ENCODE data around the gene CYP19A1. TPM values are rescaled to one million over a fixed set of nuclear protein-coding genes. Genes with fewer than 3 reads are reported as not detected.
"Not testable (repeated sequence)": the region's sequence is repeated elsewhere in the genome, so short reads cannot be mapped to it uniquely, and the experiment has no call there.

CYP19A1 gene
- total RNA-seq, 2 experiments from 2014 or later, result not detected

DNA sequence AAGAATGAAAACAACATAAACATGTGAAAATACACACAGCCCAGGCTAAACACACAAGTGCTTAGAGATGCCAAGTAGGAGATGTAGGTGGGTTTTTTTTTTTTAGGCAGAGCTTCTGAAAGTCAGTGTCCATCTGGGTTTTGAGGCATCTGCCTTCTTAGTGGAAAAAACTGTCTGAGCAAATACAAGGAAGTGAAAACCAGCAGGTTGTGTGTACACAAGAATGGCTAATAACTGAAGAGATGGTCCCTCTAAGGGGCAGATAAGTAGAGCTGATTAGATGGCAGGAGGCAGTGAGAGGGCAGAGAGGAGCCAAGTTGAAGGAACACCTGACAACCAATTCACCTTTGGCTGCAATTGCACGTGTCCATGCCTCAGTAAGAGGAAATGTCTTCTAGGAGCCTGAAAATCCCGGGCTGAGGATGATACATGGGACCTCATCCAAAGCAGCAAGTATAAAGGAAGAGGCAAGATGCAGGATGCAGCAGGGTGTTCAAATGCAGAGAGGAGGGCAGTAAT lies 34.9 kb downstream of the CYP19A1 start:
- no peaks in the 10 kb centered on the region for H3K9me3 Mint-ChIP-seq (ENCODE audit: insufficient read depth)
- H3K27ac Mint-ChIP-seq, result no peak overlapping the region
- CTCF ChIA-PET, result no interaction called here
- POLR2A ChIA-PET, result no interaction called here
- peaks cover 15% of the 10 kb centered on the region for H3K27me3 Mint-ChIP-seq (ENCODE audit: low read depth)
- ATAC-seq (no peak), DNase-seq (no peak)
- H3K36me3 Mint-ChIP-seq (ENCODE audit: low read depth), result no peaks in the 10 kb centered on the region
- no peak overlapping the region for H3K4me3 Mint-ChIP-seq
- no peaks in the 10 kb centered on the region for H3K4me1 Mint-ChIP-seq (ENCODE audit: low read depth)

DNA sequence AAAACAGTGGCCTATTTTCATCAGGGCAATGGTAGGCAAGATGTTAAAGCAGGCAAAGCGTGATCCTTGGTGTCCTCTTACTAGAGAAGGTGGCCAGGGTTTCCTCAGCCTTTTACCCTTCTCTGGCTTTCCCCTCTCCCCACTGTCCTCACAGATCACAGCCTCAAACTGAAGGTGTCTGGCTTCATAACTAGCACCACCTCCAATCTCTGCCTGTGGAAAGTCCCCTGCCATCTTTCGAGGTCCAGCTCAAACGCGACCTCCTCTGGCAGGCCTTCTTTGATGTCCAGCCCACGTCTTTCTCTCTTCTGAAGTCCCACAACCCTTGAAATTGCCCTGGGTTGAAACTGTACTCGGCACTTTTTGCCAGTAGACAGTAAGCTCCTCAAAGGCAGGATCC lies 35.9 kb downstream of the CYP19A1 start:
- no peak for DNase-seq
- CTCF ChIA-PET, result no interaction called here
- H3K9me3 Mint-ChIP-seq (ENCODE audit: insufficient read depth), result no peaks in the 10 kb centered on the region
- H3K4me1 Mint-ChIP-seq (ENCODE audit: low read depth), result no peaks in the 10 kb centered on the region
- no peak for ATAC-seq
- no peak overlapping the region for H3K27ac Mint-ChIP-seq
- H3K27me3 Mint-ChIP-seq (ENCODE audit: low read depth), result peaks cover 19% of the 10 kb centered on the region
- POLR2A ChIA-PET, result no interaction called here
- no peaks in the 10 kb centered on the region for H3K36me3 Mint-ChIP-seq (ENCODE audit: low read depth)
- no peak overlapping the region for H3K4me3 Mint-ChIP-seq

DNA sequence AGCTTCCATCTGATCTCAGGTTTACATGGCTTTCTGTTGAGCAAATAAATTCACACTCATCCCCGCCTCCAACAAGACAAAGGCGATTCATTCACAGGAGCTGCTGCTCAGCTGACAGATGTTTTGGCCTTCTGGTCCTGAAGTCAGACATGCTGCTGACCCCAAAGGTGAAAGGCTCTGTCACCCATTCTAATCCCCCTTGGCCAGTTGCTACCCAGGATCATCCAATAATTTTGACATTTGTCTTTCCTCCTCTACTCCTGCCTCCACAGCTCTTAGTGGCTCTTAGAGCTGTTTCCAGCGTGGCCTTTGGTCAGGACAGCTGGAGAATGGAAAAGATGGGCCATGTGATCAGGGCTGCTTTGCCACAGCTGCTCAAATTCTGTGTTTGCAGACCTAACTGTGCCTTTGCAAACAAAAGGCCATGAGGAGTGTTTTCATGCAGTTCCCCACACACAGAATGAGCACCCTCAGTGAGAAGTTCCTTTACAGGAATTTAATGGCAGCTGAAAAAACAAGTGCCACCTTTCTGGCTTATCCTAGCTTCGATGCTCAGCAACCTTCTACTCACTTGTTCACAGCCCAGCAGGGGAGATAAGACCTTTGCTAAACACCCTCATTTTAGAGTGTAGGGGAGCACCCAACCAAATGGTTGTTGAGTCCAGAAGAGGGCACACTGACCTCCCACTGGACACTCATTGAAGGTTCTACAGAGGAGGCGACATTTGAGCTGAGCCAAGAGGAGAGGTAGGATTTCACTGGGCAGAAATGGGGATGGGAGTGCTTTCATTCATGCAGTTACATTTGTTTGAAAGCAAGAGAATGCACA lies 39.0 kb downstream of the CYP19A1 start:
- Mint-ChIP-seq H3K4me1 (ENCODE audit: low read depth) (no peaks in the 10 kb centered on the region), H3K27ac (no peak overlapping the region), H3K4me3 (no peak overlapping the region), H3K27me3 (ENCODE audit: low read depth) (peaks cover 17% of the 10 kb centered on the region), H3K9me3 (ENCODE audit: insufficient read depth) (no peaks in the 10 kb centered on the region), H3K36me3 (ENCODE audit: low read depth) (no peaks in the 10 kb centered on the region)
- DNase-seq (no peak), ATAC-seq (no peak)
- CTCF ChIA-PET, result interaction anchor here (1.3 kb wide), 1 partner anchor 18 kb away, joined by 4 read pairs; no protein-coding TSS in a partner anchor
- POLR2A ChIA-PET, result no interaction called here

DNA sequence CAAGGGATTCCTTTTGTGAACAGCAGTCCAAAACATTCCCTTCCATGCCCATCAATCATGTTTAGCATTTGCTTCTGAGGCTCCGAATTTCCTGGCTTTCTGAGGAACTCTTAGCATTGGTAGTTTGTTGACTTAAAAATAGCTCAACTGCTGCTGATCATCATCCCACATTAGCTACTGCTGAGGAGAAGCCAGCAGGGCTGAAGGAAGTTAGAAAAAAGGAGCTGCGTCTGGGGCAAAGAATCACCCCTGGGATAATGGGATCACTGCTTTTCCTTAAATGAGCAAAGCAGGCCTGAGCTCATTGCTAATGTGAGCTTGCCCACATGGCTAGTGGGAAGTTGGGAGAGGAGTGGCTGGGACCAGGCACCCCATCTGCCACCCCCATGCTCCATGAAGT lies 39.8 kb downstream of the CYP19A1 start:
- Mint-ChIP-seq H3K4me3 (no peak overlapping the region), H3K27me3 (ENCODE audit: low read depth) (peaks cover 14% of the 10 kb centered on the region), H3K27ac (no peak overlapping the region), H3K4me1 (ENCODE audit: low read depth) (no peaks in the 10 kb centered on the region), H3K9me3 (ENCODE audit: insufficient read depth) (no peaks in the 10 kb centered on the region), H3K36me3 (ENCODE audit: low read depth) (no peaks in the 10 kb centered on the region)
- ATAC-seq (no peak), DNase-seq (no peak)
- ChIA-PET CTCF (interaction anchor here (0.6 to 1.3 kb wide), 2 partner anchors 12 to 17 kb away, joined by 3 to 4 read pairs; no protein-coding TSS in a partner anchor), POLR2A (no interaction called here)

DNA sequence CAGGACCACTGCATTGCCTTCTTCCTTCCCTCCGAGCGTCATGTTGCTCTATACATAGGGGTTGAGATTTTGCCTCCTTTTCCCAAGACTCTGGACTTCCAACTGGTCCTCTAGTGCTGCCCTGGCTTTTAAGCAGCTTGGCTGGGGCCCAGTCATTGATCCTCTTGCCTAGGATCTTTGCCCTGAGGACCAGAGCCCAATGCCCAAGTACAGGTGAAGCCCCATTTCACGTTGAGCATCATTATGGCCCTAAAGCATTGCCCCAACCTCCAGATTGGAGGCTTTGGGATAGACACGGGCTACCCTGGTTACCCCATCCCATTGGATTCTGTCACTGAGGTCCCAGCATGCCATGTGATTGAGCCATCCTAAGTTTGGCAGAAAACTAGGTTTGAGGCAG lies 47.7 kb downstream of the CYP19A1 start:
- ATAC-seq (no peak), DNase-seq (no peak)
- ChIA-PET CTCF (no interaction called here), POLR2A (no interaction called here)
- Mint-ChIP-seq H3K4me3 (no peak overlapping the region), H3K27ac (no peak overlapping the region), H3K27me3 (ENCODE audit: low read depth) (no peaks in the 10 kb centered on the region), H3K36me3 (ENCODE audit: low read depth) (no peaks in the 10 kb centered on the region), H3K9me3 (ENCODE audit: insufficient read depth) (no peaks in the 10 kb centered on the region), H3K4me1 (ENCODE audit: low read depth) (no peaks in the 10 kb centered on the region)

DNA sequence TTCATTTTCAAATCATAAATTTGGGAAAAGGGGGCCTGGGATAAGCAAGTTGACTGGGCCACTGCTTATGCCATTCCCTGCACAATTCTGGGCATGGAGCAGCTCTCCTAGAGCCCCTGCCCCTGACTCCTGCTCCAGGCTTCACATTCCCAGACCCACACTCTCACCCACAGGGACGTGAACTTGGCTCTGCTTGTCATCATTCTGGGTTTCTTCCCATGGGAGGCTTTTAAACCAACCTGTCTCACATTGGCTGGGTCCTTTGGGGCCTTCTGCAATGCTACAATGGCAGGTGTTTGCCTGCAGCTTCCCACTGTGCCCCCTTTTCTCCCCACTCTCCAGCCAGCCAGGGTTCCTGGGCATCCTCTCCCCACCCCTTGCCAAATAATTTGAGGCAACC lies 49.1 kb downstream of the CYP19A1 start:
- CTCF ChIA-PET, result interaction anchor here (1.2 kb wide), 1 partner anchor 126 kb away, joined by 4 read pairs; no protein-coding TSS in a partner anchor
- Mint-ChIP-seq H3K36me3 (ENCODE audit: low read depth) (no peaks in the 10 kb centered on the region), H3K4me3 (no peak overlapping the region), H3K27me3 (ENCODE audit: low read depth) (no peaks in the 10 kb centered on the region), H3K4me1 (ENCODE audit: low read depth) (no peaks in the 10 kb centered on the region), H3K27ac (no peak overlapping the region), H3K9me3 (ENCODE audit: insufficient read depth) (no peaks in the 10 kb centered on the region)
- POLR2A ChIA-PET, result no interaction called here
- ATAC-seq (no peak), DNase-seq (no peak)

DNA sequence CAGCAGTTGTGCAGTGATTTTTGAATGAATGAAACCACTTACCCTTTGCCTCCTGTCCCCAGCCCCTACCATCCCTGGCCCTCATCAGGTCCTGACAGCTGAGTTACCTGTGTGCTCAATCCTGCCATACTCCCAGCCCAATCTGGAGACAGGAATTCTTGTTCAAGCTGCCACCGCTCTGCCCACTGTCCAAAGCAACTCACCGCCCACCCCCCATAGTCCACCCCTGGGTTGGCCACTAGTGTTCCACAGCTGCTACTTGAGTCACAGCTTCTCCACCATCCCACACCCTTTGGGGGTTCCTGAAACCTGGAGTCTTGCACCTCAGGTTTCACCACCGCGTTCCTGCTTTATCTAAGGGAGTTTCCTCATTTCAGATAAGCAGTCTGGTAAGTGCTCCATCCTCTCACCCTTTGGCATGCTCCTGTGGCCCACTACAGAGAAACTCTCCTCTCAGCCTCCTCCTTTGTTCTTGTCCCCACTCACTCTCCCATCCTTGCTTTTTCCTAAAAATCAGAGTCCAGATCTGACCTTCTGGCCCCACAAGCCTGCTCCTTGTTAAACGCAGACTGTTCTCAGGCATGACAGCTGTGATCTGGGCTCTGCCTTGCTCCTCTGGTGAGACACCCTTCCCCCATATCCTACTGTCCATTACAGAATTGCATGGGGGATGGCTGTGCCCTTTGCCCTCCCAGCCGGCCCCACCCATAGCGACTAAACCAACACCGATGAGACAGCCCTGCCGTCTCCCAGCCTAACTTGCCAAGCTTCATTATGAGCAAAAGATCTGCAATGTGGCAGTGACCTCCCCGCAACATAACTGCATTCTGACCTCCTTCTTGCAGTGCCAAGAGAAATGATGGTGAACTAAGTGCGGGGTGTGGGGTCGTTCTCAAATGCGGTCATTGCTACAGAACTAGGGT lies 50.0 kb downstream of the CYP19A1 start:
- POLR2A ChIA-PET, result no interaction called here
- Mint-ChIP-seq H3K27ac (no peak overlapping the region), H3K27me3 (ENCODE audit: low read depth) (no peaks in the 10 kb centered on the region), H3K9me3 (ENCODE audit: insufficient read depth) (no peaks in the 10 kb centered on the region), H3K36me3 (ENCODE audit: low read depth) (no peaks in the 10 kb centered on the region), H3K4me1 (ENCODE audit: low read depth) (no peaks in the 10 kb centered on the region), H3K4me3 (no peak overlapping the region)
- CTCF ChIA-PET, result interaction anchor here (1.2 kb wide), 1 partner anchor 125 kb away, joined by 4 read pairs; no protein-coding TSS in a partner anchor
- DNase-seq (no peak), ATAC-seq (no peak)

DNA sequence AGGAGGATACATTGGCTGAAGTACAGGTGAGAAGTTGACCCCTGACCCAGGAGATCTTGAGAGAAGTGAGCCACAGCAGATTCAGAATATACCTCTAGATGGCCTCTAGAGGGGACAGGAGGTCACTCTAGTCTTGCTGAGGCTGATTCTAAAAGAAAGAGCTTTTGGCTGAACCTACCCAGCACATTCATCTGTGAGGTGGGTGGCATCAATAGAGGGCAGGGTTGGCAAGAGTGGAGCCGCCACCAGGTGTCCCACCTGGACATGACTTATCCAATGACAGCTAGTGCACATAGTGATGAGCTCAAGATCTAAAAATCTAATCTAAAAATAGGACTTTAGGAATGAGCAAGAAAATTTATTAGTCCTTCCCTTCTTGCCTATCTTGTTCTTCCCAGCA lies 51.6 kb downstream of the CYP19A1 start:
- H3K4me3 Mint-ChIP-seq, result no peak overlapping the region
- H3K36me3 Mint-ChIP-seq (ENCODE audit: low read depth), result no peaks in the 10 kb centered on the region
- no peak for ATAC-seq
- no peak overlapping the region for H3K27ac Mint-ChIP-seq
- peaks cover 5% of the 10 kb centered on the region for H3K4me1 Mint-ChIP-seq (ENCODE audit: low read depth)
- DNase-seq, result no peak
- H3K9me3 Mint-ChIP-seq (ENCODE audit: insufficient read depth), result no peaks in the 10 kb centered on the region
- ChIA-PET CTCF (interaction anchor here (0.9 to 1.0 kb wide), 3 partner anchors 12 to 212 kb away, joined by 3 to 4 read pairs (median 3); no protein-coding TSS in a partner anchor), POLR2A (no interaction called here)
- H3K27me3 Mint-ChIP-seq (ENCODE audit: low read depth), result no peaks in the 10 kb centered on the region

DNA sequence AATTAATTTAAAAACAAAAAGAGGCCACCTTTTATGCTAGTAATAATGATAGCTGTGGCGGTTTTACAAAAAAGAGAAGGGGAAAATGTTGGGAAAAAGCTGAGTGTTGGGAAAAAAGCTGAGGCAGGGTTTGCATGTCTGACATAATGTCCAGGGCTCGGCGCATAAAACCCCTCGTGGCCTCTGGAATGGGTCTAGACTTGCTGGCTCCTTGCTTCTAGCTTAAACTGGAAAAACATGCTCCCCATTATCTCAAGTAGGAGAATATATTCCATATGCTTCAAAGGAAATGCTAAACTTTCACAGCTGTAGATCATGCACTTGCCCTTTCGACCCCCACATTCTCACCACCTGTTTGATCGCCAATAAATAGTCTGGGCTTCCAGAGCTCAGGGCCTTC lies 53.0 kb downstream of the CYP19A1 start:
- CTCF ChIA-PET, result no interaction called here
- no peak overlapping the region for H3K27ac Mint-ChIP-seq
- H3K36me3 Mint-ChIP-seq (ENCODE audit: low read depth), result no peaks in the 10 kb centered on the region
- POLR2A ChIA-PET, result no interaction called here
- DNase-seq (no peak), ATAC-seq (no peak)
- no peaks in the 10 kb centered on the region for H3K27me3 Mint-ChIP-seq (ENCODE audit: low read depth)
- H3K9me3 Mint-ChIP-seq (ENCODE audit: insufficient read depth), result no peaks in the 10 kb centered on the region
- no peak overlapping the region for H3K4me3 Mint-ChIP-seq
- peaks cover 5% of the 10 kb centered on the region for H3K4me1 Mint-ChIP-seq (ENCODE audit: low read depth)

DNA sequence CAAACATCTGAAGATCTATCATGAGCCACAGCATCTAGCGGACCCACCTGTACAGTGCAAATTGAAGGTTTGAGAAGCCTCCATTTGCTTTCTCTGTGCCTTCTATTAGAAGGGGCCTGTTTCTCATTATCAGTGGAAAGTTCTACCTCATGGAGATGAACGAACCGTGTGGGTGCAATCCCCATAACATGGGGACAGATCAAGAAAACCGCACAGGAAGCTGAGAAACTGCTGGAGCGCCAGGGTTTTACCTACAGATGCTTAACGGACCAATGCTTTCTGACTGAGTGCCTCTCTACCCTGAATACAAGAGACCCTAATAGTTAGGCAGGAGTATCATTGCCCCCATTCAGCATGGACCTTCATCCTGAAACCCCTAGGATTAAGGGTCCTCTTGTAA lies 53.5 kb downstream of the CYP19A1 start:
- no peak for DNase-seq
- ChIA-PET CTCF (no interaction called here), POLR2A (no interaction called here)
- Mint-ChIP-seq H3K9me3 (ENCODE audit: insufficient read depth) (no peaks in the 10 kb centered on the region), H3K4me3 (no peak overlapping the region), H3K27me3 (ENCODE audit: low read depth) (no peaks in the 10 kb centered on the region), H3K27ac (no peak overlapping the region), H3K36me3 (ENCODE audit: low read depth) (no peaks in the 10 kb centered on the region), H3K4me1 (ENCODE audit: low read depth) (peaks cover 5% of the 10 kb centered on the region)
- ATAC-seq, result no peak

DNA sequence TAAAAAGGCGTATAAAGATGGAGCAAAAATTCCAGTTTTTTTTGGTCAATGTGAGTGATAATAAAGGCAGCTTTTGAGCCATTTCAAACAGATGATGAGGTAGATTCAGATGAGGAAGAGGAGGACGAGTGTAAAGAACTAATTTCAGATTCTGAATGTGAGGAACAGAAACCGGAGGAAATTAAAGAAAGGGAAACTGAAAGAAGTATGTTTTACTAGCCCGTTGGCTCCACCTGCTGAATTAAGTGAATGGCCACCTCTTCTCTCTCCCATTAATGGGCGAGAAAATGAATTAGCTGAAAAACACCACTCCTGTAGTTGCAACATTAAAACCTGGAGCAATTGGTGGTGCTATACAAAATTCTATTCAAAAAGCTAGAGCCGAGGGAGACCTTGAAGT lies 55.4 kb downstream of the CYP19A1 start:
- H3K27ac Mint-ChIP-seq, result no peak overlapping the region
- CTCF ChIA-PET, result interaction anchor here (1.3 to 3.0 kb wide), 5 partner anchors 26 to 121 kb away, joined by 3 to 16 read pairs (median 5); no protein-coding TSS in a partner anchor
- no peak for ATAC-seq
- POLR2A ChIA-PET, result no interaction called here
- no peaks in the 10 kb centered on the region for H3K9me3 Mint-ChIP-seq (ENCODE audit: insufficient read depth)
- H3K27me3 Mint-ChIP-seq (ENCODE audit: low read depth), result peaks cover 3% of the 10 kb centered on the region
- H3K4me3 Mint-ChIP-seq, result peak overlapping the region; percentile 40
- peaks cover 5% of the 10 kb centered on the region for H3K4me1 Mint-ChIP-seq (ENCODE audit: low read depth)
- no peak for DNase-seq
- H3K36me3 Mint-ChIP-seq (ENCODE audit: low read depth), result no peaks in the 10 kb centered on the region

DNA sequence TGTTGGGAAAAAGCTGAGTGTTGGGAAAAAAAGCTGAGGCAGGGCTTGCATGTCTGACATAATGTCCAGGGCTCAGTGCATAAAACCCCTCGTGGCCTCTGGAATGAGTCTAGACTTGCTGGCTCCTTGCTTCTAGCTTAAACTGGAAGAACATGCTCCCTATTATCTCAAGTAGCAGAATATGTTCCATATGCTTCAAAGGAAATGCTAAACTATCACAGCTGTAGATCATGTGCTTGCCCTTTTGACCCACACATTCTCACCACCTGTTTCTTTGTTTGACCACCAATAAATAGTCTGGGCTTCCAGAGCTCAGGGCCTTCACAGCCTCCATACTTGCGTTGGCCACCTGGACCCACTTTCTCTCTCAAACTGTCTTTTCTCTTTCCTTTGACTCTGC lies 56.2 kb downstream of the CYP19A1 start:
- CTCF ChIA-PET, result interaction anchor here (1.1 to 3.0 kb wide), 7 partner anchors 10 to 121 kb away, joined by 3 to 16 read pairs (median 5); no protein-coding TSS in a partner anchor
- ATAC-seq, POLR2A ChIA-PET: not testable (repeated sequence)

More for the DNA sequence above, 56.2 kb downstream of the CYP19A1 start:
- not testable (repeated sequence) for H3K27ac Mint-ChIP-seq; H3K36me3 Mint-ChIP-seq (ENCODE audit: low read depth); H3K4me1 Mint-ChIP-seq (ENCODE audit: low read depth); DNase-seq; H3K4me3 Mint-ChIP-seq; H3K27me3 Mint-ChIP-seq (ENCODE audit: low read depth); H3K9me3 Mint-ChIP-seq (ENCODE audit: insufficient read depth)
